Caco-2 (cell line): ENCODE data around the gene SCRN1. TPM values are rescaled to one million over a fixed set of nuclear protein-coding genes. Genes with fewer than 3 reads are reported as not detected.

Experiments
- BruUV-seq: library from RNA; stranded (reverse); fragments of 400-500 nt; replicated peaks from 2 replicates; lab custom pipeline; 2021; lab: Mats Ljungman, UMichigan
- CTCF ChIA-PET: fragments of 300-600 bp; sonication (Branson Sonifier 250); formaldehyde crosslinking; loops from one replicate; lab custom pipeline; 2022; ENCODE audit warnings: antibody characterized with exemption; lab: Charles Lee
- POLR2A ChIA-PET: fragments of 300-600 bp; sonication (Branson Sonifier 250); formaldehyde crosslinking; loops from one replicate; lab custom pipeline; 2022; ENCODE audit warnings: antibody characterized with exemption; lab: Charles Lee
- DNase-seq, 2 experiments: peaks; one replicate each; pipeline versions ENCODE4 v3.0.0 to v3.0.0-alpha.2; 2020 to 2022
- H3K27me3 ChIP-seq: replicated peaks from 2 replicates; pipeline ENCODE4 v1.6.0; 2011; ENCODE audit warnings: low read length; ENCODE audit not compliant: control insufficient read depth, insufficient read depth
- H3K36me3 ChIP-seq: 2 replicates; pipeline ENCODE4 v1.5.1; 2011; ENCODE audit warnings: low read length; ENCODE audit not compliant: control insufficient read depth, insufficient read depth
- H3K4me1 ChIP-seq: fragments of 250-450 bp; sonication (Bioruptor Pico); 2 replicates; pipeline ENCODE4 v1.5.1; 2020; ENCODE audit warnings: mild to moderate bottlenecking
- H3K4me3 ChIP-seq: 2 replicates; pipeline ENCODE4 v1.5.1; 2011; ENCODE audit warnings: low read depth, mild to moderate bottlenecking, control low read depth, low read length
- H3K9me3 ChIP-seq: fragments of 250-450 bp; sonication (Bioruptor Pico); 2 replicates; pipeline ENCODE4 v1.5.1; 2020; ENCODE audit warnings: mild to moderate bottlenecking, moderate library complexity
- H3K27ac Mint-ChIP-seq: one replicate; pipeline ENCODE4 v1.8.0; 2022; ENCODE audit warnings: mixed read lengths; ENCODE audit not compliant: unreplicated experiment
- H3K27me3 Mint-ChIP-seq: one replicate; pipeline ENCODE4 v1.8.0; 2022; ENCODE audit warnings: mixed read lengths; ENCODE audit not compliant: insufficient read depth, unreplicated experiment
- H3K36me3 Mint-ChIP-seq: one replicate; pipeline ENCODE4 v1.8.0; 2022; ENCODE audit warnings: mild to moderate bottlenecking, mixed read lengths; ENCODE audit not compliant: insufficient read depth, unreplicated experiment
- H3K4me1 Mint-ChIP-seq: one replicate; pipeline ENCODE4 v1.8.0; 2022; ENCODE audit warnings: low read depth, mixed read lengths; ENCODE audit not compliant: unreplicated experiment
- H3K4me3 Mint-ChIP-seq: one replicate; pipeline ENCODE4 v1.8.0; 2022; ENCODE audit warnings: mild to moderate bottlenecking, moderate library complexity, mixed read lengths; ENCODE audit not compliant: unreplicated experiment
- H3K9me3 Mint-ChIP-seq: one replicate; pipeline ENCODE4 v1.8.0; 2022; ENCODE audit warnings: mixed read lengths; ENCODE audit not compliant: unreplicated experiment
- intact Hi-C: fragments of 100-400 bp; cut with micrococcal nuclease; formaldehyde crosslinking; loops from one replicate; pipeline ENCODE4 v1.10.0; 2022; ENCODE audit not compliant: unreplicated experiment
- total RNA-seq: library from RNA; stranded (reverse); gene quantifications from 2 replicates; pipeline ENCODE4 v1.2.3, GENCODE V29; 2022
- TF ChIP-seq, protein P1 (sequence below), 2 experiments: fragments of 200-600 bp in 1 of 2; IDR thresholded peaks; 1 replicate in 1 of 2; 2 replicates in 1 of 2; pipeline versions ENCODE4 v1.5.1 to v1.8.0; 2011 to 2022; ENCODE audit warnings: antibody characterized with exemption in 1 of 2, control low read depth in 1 of 2, inconsistent platforms in 1 of 2, low read depth in 1 of 2, low read length in 1 of 2, mild to moderate bottlenecking in 1 of 2, moderate library complexity in 1 of 2; ENCODE audit not compliant: insufficient read depth in 1 of 2, severe bottlenecking in 1 of 2, unreplicated experiment in 1 of 2

Gene SCRN1
- total RNA-seq, 1 experiment from 2014 or later = 92.9 TPM

DNA sequence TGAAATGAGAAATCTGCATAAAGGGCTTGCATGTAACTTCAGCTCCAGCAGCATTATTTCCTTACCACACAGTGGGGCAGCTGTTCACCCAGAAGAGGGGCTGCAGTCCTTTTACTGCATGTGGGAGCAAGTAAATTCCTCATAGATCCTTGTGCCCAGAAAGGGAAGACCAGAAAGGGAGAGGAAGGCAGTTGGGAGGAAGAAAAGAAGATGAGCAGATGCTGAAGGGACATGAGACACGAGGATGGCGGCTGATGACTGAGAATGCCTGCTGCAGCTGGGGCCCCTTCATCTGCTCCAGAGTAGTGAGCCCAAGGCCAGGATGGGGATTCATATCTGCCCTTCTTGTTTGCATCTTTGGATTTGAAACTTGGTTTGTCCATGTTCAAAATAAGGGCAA lies 102.8 kb downstream of the SCRN1 start:
- H3K9me3 ChIP-seq = no peaks in the 10 kb centered on the region
- ChIA-PET POLR2A (no interaction called here), CTCF (interaction anchor here (0.7 kb wide), 1 partner anchor 34 kb away, joined by 6 read pairs; no protein-coding TSS in a partner anchor)
- H3K36me3 ChIP-seq = no peaks in the 10 kb centered on the region
- no peak overlapping the region for H3K4me3 ChIP-seq
- TF ChIP-seq, protein P1, sequence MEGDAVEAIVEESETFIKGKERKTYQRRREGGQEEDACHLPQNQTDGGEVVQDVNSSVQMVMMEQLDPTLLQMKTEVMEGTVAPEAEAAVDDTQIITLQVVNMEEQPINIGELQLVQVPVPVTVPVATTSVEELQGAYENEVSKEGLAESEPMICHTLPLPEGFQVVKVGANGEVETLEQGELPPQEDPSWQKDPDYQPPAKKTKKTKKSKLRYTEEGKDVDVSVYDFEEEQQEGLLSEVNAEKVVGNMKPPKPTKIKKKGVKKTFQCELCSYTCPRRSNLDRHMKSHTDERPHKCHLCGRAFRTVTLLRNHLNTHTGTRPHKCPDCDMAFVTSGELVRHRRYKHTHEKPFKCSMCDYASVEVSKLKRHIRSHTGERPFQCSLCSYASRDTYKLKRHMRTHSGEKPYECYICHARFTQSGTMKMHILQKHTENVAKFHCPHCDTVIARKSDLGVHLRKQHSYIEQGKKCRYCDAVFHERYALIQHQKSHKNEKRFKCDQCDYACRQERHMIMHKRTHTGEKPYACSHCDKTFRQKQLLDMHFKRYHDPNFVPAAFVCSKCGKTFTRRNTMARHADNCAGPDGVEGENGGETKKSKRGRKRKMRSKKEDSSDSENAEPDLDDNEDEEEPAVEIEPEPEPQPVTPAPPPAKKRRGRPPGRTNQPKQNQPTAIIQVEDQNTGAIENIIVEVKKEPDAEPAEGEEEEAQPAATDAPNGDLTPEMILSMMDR (IDR thresholded peaks at IDR 0.05; ENCODE audit: insufficient read depth in 1 of 2, low read depth in 1 of 2, low read length in 1 of 2, severe bottlenecking in 1 of 2, unreplicated experiment in 1 of 2) = no peak
- H3K4me1 ChIP-seq = no peaks in the 10 kb centered on the region
- H3K4me3 Mint-ChIP-seq = no peak overlapping the region
- H3K27ac Mint-ChIP-seq = no peak overlapping the region
- H3K4me1 Mint-ChIP-seq = no peaks in the 10 kb centered on the region
- DNase-seq = no peak
- H3K9me3 Mint-ChIP-seq = no peaks in the 10 kb centered on the region
- intact Hi-C loops = no loop called here
- H3K36me3 Mint-ChIP-seq = no peaks in the 10 kb centered on the region
- no peaks in the 10 kb centered on the region for H3K27me3 ChIP-seq
- no TSS peak for BruUV-seq
- H3K27me3 Mint-ChIP-seq = no peaks in the 10 kb centered on the region

DNA sequence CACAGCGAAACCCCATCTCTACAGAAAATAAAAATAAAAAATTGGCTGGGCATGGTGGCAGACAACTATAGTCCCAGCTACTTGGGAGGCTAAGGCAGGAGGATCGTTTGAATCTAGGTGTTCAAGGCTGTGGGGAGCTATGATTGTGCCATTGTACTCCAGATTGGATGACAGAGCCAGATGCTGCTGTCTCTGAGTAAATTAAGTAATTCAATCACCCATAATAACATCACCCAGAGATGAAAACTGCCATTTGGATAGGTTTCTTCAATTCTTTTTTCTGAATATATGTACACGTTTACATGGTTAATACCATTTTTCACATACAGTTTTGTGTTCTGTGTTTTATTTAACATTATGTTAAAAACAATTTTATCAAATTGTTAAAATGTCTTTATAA lies 104.0 kb downstream of the SCRN1 start:
- no peaks in the 10 kb centered on the region for H3K4me1 Mint-ChIP-seq
- no peaks in the 10 kb centered on the region for H3K36me3 Mint-ChIP-seq
- DNase-seq = no peak
- TF ChIP-seq, protein P1 (IDR thresholded peaks at IDR 0.05; ENCODE audit: insufficient read depth in 1 of 2, low read depth in 1 of 2, low read length in 1 of 2, severe bottlenecking in 1 of 2, unreplicated experiment in 1 of 2) = no peak
- no peaks in the 10 kb centered on the region for H3K27me3 ChIP-seq
- no peak overlapping the region for H3K4me3 Mint-ChIP-seq
- no peaks in the 10 kb centered on the region for H3K4me1 ChIP-seq
- ChIA-PET CTCF (interaction anchor here (0.6 kb wide), 1 partner anchor 37 kb away, joined by 3 read pairs; no protein-coding TSS in a partner anchor), POLR2A (no interaction called here)
- H3K36me3 ChIP-seq = no peaks in the 10 kb centered on the region
- H3K9me3 ChIP-seq = no peaks in the 10 kb centered on the region
- H3K9me3 Mint-ChIP-seq = no peaks in the 10 kb centered on the region
- no peaks in the 10 kb centered on the region for H3K27me3 Mint-ChIP-seq
- no peak overlapping the region for H3K4me3 ChIP-seq
- no TSS peak for BruUV-seq
- no peak overlapping the region for H3K27ac Mint-ChIP-seq
- intact Hi-C loops = no loop called here

DNA sequence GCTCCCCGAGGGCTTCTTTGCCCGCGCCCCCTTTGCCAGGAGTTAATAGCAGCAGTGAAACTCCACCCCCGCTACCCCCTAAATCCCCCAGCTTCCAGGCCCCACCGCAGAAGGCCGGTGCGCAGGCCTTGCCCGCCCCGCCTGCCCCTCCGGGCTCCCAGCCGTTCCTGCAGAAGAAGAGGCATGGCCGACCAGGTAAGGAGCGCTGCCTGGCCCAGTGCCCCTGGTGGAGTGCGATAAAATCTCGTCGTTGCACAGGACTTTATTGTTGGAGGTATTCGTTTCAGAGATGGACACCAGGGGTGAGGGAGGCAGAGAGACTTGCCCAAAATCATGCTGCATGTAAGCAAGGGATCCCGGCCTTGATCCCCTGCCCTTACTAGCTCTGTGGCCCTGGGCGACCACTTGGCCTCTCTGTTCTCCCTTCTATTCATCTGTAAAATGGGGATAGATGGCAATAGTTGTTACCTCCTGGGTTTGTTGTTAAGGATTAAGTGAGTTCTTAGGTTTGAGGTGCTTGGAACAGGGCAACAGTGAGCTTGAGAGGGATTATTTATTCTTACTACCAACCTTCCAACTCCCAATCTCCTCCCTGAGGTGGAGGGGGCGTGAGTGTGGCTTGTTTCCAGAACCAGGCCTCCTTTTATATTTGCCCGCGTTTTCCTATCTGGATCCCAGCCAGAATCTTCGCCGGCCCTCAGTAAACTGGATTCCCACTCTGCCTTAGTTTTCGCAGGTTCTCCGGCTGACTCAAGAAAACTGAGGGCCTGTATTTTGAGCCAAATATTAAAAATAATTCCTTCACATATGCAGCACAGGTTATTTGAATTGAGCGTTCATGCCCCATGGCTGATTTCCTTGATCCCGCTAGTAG lies 105.0 kb downstream of the SCRN1 start:
- ChIA-PET CTCF (no interaction called here), POLR2A (no interaction called here)
- Mint-ChIP-seq H3K4me3 (no peak overlapping the region), H3K9me3 (no peaks in the 10 kb centered on the region), H3K36me3 (no peaks in the 10 kb centered on the region), H3K27ac (no peak overlapping the region), H3K4me1 (no peaks in the 10 kb centered on the region), H3K27me3 (no peaks in the 10 kb centered on the region)
- Histone ChIP-seq H3K4me1 (no peaks in the 10 kb centered on the region), H3K9me3 (no peaks in the 10 kb centered on the region), H3K36me3 (no peaks in the 10 kb centered on the region), H3K4me3 (no peak overlapping the region), H3K27me3 (no peaks in the 10 kb centered on the region)
- no peak for DNase-seq
- no TSS peak for BruUV-seq
- intact Hi-C loops = no loop called here
- TF ChIP-seq, protein P1 (IDR thresholded peaks at IDR 0.05; ENCODE audit: insufficient read depth in 1 of 2, low read depth in 1 of 2, low read length in 1 of 2, severe bottlenecking in 1 of 2, unreplicated experiment in 1 of 2) = no peak
